AG20443 (cell line): ENCODE measurements around the gene HIVEP3.
"Not testable (repeated sequence)": the region's sequence is repeated elsewhere in the genome, so short reads cannot be mapped to it uniquely, and the experiment has no call there.

Experiments
- DNase-seq: peaks from one replicate; pipeline ENCODE4 v3.0.0; 2012; ENCODE audit warnings: low spot score, mixed read lengths

Gene HIVEP3

DNA sequence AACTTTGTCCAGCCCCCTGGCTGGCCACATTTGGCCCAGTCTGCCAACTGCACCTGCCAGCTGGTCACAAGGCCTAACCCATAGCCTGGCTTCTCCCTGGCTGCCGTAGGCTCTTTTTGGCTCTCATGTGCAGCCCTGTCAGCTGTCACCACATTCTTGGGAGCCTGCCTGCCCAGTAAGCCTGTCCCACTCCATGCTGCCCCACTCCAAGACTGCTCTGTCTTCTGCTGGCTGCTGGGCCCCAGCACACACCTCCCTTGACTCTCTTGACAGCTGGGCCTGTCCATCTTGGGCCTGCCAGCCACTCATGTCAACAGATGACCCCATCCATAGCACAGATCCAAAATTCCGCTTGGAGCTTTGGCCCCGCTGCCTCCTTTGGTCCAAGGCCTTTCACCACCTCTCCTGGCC, 360.0 kb downstream of the HIVEP3 start:
- DNase-seq: no peak

DNA sequence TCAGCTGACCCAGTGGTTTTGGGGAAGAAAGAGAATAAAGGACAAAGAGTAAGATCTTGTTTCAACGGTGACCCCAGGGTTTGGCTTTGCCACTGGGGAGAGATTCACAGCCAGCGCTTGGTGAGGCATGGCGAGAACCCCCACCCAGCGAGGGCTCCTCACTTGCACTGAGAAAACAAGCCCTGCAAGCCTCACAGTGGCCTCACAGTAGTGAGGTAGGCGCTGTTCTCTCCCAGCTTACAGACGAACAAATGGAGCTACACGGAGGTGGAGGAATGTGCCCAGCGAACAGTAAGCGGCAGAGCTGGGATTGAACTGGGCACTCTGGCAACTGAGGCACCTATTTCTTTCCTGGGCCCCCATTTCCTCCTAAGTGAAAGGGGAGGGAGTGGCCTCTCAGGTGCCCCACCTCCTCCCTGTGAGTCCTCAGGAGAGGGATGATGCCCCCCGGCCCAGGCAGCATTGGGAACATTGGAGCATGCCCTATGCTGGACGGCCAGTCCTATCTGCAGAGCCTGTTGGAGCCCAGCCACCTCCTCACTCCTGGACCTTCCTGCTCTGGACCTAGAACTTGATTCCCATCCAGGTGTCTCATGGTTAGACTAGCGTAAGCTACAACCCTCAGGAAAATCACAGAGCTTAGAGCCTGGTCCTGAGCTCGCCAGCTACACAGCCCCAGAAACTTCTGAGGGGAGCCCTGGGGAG, 360.8 kb downstream of the HIVEP3 start:
- DNase-seq: no peak

DNA sequence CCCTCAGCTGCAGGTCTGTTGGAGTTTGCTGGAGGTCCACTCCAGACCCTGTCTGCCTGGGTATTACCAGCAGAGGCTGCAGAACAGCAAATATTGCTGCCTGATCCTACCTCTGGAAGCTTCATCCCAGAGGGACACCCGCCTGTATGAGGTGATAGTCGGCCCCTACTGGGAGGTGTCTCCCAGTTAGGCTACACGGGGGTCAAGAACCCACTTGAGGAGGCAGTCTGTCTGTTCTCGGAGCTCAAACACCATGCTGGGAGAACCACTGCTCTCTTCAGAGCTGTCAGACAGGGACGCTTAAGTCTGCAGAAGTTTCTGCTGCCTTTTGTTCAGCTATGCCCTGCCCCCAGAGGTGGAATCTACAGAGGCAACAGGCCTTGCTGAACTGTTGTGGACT, 364.0 kb downstream of the HIVEP3 start:
- DNase-seq: not testable (repeated sequence)

DNA sequence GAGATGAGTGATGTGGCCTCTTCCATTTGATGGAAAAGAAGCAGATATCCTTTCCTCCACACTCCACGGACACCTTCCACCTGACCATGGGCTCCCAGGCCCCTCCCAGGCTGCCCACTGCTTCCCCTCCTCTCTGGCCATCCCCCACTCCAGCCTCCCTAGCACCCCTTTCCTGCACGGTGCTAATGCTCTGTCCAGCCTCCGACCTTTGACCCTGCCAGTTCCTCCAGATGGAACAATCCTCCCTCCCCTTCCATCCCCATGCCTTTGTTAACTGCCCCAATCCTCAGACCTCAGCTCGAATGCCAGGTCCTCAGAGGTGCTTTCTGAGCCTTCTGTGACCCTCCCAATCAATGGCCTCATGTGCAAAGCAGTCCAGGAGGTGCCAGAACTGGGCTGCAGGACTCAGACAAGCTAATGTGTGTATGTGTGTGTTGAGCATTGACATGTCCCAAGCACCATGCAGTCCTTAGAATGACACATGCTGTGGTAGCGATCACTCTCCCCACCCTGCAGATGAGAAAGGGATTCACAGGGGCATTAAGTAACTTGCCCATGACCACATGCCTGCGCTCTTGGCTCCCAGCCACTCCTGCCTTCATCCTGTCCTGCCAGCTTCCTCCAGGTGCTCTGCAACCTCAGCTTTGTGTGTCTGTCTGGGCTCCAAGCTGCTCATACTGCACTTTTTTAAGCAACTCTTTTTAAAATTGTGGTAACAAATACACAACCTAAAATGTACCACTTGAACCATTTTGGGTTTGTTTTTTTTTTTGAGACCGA, 370.8 kb downstream of the HIVEP3 start:
- no peak for DNase-seq

DNA sequence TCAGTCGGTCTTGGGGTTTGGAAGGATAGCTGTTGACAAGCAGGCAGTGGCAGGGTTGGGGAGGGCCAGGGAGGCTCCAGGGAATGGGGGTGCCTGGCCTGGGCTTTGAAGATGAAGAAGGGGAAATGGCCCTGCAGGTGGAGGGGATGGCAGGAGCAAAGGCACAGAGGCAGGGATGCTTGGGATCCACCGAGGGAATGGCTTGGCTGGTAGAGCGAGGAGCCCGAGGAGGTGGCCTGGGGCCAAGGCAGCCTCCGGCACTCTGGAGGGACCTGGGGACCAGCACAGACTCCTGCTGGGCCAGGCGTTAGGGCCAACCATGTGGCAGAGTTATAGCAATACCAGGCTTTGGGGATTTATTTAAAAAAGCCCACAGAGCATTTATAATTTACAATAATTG, 371.4 kb downstream of the HIVEP3 start:
- no peak for DNase-seq

DNA sequence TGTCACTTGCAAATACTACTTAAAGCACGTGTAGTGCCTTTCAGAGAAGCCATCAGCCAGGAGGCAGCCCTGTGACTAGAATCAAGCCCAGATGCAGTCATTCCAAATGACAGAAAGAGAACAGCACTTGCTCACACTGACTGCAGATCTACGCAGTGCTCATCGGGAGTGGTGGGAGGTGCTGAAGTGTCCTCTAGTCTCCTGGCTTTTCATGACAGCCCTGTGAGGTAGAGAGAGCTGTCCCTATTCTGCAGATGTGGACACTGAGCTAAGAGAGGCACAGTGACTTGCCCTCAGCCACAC, 371.9 kb downstream of the HIVEP3 start:
- DNase-seq: no peak

DNA sequence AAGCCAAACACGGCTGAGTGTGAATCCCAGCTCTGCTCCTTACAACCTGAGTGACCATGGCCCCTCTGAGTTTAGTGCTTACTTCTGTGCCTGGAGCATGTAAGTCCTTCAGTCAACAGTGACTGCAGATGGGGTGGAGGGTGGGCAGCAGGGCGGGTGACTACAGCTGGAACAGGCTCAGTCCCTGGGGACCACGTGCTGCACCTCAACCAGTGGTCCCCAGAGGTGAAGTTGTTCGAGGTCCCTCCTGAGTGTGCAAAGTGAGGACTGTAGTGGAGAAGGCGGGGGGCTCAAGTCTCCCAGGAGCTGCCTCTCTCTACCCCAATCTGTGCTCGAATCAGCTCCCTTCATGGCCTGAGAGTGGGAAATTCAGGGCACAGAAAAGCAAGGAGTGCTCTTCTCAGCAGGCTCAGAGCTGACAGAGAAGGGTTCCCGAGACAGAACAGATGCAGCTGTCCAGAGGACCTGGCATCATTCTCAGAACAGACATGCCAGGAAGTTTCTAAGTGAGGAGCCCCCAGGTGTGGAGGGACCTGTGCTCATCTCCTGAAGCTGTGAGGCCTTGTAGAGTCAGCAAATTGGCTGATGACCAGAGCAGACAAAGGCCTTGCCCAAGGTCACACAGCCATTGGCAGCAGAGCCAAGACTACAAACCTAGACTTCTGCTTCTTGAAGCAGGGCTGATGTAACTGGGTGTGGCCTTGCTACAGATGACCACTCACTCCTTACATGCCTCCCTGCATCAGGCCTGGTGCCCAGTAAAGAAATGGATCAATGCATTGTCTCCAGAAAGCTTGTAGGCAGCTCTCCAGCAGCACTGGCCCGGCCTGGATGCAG, 372.5 kb downstream of the HIVEP3 start:
- DNase-seq: peak; percentile 87

DNA sequence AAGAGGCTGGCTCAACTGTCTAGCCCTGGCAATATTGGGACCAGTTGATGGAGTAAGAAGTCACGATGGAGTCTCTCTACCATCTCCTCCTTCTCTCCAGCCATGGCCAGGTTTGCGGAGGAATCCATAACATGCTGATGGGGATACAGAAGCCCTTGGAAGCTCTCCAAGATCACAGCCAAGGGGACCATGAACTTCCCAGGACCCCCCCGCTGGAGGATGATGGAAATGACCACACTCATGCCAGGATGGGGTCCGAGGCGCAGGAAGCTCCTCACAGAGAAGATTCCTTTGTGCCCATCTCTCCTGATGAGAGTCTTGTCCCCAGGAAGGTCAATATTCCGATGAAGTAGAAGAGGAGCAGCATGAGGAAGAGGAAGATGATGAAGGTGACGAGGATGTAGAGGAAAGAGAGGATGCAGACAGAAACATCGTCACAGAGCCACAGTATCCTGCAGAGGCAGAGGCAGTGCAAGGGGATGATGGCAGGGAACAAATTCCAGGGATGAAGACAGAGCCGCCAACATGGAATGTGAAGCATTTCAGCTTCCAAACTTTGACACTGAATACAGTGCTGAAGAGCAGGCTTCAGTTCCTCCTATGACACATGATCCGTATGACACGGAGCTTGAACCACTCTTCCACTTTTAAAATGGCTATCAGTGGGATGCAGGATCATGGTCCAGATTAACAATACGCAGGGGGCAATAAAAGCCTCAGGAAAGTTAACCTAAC, 376.4 kb downstream of the HIVEP3 start:
- DNase-seq: no peak

DNA sequence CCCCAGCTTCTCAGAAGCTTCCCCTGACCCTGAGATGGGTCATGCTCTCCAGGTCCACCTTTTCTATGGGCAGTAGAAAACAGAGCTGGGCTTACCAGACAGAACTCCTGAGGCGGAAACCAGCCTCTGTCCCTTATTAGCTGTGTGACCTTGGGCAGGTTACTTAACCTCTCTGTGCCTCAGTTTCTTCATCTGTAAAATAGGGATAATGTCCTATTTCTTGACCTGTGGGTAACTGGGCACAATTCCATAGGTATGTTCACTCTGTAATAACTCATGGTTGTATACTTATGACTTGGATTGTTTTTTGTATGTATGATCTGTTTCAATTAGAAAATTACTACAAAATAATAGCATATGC, 377.1 kb downstream of the HIVEP3 start:
- no peak for DNase-seq

DNA sequence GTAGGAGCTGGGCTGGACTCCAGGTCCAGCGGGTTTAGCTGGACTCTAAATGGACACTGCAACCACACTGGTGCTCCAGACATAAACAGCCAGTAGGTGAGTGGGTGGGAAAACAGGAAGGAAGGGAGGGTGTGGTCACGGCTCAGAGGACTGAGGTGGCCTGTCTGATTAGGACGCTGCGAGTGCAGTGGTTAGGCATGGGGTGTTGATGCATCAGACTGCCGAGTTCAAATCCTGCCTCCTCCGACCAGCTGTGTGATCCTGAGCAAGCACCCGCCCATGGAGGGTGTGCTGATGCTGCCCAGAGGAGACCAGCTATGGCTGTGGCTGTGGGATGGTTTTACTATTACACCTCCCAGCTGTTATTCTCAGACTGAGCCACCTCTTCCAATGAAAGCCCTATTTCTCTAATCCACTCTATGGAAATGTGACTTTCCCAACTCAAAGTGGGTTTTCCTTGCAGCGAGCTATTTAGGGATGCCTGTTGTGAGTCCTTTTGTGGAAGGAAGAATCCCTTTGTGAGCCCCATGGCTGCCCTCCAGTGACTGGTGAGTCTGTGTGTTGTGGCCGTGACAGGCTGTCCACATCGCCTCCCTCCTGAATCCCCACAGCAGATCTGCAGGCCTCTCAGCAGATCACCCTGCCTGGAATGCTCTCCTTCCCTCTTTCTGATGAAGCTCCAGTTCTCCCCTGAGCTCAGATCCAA, 377.7 kb downstream of the HIVEP3 start:
- DNase-seq: peak; percentile 29

DNA sequence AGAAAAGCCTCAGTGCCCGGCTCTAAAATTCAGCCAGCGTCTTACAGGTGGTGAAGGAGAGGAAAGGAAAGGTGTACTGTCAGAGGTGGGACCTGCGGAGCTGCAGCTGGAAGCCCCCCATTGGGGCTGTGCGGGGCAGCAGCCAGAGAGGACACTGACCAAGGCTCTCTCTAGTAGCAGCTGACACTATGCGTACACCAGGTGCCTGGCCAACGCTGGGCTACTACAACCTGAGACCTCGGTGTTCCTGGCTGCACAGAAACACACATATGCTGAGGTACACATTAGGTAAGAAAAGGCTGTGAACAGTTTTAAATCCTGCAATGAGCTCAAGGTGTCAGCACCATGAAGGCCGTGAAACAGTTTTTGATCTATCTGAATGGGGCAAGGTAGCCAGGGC, 378.7 kb downstream of the HIVEP3 start:
- DNase-seq: no peak

DNA sequence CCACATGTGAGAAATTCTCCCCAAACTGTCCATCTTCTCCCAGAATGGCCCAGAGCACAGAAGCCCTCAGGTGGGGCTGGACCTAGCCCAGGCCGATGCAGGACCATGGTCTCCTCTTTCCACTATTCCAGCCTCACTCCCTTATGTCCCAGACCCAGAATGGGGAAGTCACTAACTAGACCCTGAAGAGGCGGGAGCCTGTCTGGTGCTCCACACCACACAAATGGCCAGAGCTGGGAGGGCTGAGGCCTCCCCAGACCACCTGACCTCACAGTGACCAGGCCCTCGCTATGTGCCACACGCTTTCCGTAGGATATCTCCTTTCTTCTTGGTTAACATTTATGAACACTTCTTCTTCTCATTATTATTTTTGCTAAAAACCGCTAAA, 379.3 kb downstream of the HIVEP3 start:
- no peak for DNase-seq

DNA sequence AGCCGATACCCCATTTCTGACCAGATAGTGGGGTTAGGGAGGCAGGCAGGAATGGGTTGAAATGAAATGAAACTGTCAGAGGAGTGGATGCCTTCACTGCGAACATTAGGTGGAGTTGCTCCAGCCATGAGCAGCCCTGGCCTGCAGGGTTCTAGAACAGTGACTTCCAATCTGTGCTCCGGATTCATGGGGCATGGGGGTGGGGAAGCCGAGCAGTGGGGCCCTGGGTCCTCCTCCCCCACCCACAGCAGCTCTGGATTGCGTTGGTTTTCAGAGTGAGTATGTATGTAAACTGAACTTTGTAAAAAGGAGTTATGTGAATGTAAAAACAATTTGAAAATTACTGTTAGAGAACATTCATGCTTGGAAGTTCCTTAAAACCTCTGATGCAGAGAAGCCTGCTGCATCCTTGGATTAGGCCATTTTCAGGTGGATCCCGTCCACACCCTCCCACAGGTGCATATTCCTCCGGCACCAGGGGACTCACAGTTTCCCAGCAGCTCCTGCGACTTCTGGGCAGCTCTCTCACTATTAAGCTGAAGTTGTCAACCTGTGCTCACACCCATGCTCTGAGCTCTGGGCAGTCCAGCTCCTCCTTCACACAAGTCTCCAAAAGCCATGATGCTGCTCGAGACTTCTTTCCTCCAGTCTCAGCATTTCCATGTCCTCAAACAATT, 379.8 kb downstream of the HIVEP3 start:
- no peak for DNase-seq

DNA sequence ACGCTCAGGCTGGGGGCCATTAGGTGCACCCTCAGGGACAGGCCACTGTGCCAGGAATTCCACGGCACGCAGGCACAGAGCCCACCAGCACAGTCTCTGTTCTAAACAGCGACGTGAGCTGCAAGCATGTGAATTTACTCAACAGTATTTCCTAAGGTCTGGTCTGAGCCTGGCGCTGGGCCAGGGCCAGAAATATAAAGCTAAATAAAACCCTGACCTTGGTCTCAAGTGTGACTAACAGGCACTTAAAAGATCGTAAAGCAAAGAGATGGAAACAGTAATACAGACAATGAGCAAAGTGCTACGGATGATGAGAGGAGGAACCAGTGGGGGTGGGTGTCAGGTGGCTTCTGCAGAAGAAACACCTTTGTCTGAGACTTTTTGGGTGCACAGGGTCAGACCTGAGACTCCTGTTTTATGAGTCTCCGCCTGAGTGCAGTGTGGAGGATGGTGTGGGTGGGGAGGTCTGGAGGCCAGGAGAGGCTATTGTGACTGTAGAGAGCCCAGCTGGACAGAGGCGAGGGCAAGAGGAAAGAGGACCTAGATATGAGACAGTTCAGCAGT, 380.9 kb downstream of the HIVEP3 start:
- DNase-seq: peak; percentile 60

DNA sequence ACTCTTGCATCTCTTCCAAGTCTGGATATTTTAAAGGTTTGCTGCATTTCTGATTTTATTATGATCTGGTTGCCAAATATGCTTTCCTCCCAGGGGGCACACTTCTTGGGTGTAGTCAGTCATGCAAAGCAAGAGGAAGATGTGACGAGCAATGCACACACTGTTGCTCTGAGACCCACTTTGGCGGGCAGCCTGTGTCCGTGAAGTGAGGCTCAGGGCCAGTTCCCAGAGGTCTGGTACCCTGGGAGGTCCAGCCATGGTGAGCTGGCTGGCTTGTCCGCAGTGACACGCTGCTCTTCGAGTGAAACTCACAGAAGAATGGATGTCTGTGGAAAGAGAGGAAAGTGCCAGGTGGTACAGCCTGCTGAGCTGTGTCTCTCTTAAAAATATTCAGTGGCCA, 381.5 kb downstream of the HIVEP3 start:
- DNase-seq: peak; percentile 66

DNA sequence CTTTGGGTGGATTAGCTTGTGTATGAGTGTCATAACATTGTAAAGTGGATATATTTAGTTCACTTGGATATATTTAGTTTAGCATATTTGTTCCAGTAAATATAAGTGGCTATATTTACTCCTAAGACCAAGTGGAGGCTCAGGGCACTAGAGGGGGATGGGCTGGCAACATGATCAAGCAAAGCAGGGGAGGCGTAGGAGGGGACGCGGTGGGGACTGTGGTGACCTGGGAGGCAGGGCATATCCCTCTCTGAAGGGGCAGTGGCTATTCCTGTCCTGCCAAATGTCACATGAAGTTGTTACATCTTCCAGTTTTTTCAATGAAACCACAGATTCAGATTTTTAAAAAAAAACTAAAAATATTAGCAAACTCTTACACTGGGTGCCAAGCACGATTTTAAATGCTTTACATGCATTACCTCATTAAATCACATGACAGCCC, 382.3 kb downstream of the HIVEP3 start:
- no peak for DNase-seq

DNA sequence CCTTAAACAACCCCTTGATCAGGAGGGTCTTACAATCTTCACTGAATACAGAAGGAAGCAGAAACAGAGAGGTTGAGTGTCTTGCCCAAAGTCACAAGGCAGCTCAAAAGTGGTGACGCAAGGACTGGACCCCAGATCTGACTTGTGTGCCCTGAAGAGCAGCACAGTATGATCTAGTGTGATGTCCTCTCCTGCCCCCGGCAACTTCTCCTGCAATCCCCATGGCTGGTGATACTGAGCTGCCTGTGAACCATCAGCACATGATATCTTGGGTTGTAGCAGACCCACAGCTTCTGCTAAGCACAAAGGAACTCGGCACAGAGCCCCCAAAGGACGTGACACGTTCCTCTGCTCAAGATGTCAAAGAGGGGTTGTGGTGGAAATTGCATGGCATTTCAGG, 383.0 kb downstream of the HIVEP3 start:
- no peak for DNase-seq

DNA sequence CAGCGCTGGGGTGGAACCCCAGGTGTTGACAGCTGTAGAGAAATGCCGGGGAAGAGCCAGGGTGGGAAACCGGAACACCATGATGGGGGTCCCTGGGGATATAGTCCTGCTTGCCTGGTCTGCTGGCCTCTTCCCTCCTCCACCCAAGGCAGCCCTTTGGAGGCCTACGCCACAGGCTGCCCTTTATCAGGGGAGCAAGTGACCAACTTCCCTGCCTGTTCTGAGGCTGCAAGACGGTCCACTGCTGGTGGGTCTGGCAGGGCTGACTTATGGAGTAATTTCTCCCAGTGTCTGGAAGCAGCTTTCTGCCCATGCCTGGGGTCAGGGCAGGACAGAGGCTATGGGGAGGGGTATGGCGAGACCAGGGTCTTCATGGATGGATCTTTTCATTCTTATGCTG, 383.4 kb downstream of the HIVEP3 start:
- DNase-seq: no peak

DNA sequence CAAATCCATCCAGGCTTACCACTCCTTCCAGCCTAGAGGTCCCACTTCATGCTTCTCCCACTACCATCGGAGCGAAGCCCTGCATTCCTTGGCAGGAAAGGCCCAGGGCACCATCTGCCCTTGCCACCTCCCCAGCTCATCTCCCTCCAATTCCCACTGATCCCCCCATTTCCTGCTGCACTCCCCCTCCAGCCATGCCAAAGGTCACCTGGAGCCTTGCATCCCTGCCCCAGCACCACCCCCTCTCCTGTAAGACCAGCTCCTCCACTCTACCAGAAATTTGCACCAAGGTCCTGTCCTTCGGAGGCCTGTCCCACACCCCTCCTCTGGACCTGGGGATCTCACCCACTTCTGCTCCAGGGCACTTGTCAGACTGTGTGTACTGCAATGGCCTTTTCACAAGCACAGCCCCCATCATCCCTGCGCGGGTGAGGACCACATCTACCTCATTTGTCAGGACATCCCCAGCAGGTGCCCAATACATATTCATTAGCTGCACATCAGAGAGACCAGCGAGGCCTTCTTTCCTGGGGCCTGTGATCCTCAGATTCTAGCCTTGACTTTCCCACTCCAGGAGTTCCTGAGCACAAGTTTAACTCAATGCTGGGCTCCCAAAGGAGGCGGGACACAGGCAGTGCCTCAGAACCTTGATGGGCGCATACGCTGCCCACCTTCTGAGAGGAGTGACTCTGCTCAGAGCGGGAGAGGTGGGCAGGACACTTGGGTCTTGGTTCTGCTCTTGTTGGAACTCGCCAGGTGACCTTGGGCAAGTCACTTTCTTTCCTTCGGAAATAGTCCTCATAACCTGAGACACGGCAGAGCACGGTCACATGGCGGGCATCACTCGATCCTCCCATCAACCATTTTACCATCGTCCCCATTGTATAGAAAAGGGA, 384.3 kb downstream of the HIVEP3 start:
- DNase-seq: no peak

DNA sequence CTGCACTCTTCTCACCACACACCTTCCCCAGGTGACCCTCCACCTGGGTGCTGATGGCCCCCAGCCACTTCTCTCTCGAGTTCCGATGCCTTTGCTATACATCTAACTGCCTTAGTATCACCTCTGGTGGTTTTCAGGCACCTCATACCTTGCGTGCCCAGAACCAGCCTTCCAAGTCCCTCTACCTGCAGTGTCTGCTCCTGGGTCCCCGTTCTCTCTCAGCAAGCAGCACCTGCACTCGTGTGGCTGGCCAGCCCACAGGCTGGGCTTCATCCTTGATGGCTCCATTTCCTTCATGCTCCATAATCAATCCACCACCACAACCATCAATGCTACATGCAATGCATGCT, 385.0 kb downstream of the HIVEP3 start:
- DNase-seq: no peak
